ENCODE measurements around the gene KRT37.
"Not testable (repeated sequence)": the region's sequence is repeated elsewhere in the genome, so short reads cannot be mapped to it uniquely, and the experiment has no call there.

Gene KRT37

GRCh38 chr17:41382394-41382793, 42.0 kb downstream of the KRT37 start:
- H3K4me3 Mint-ChIP-seq = no peak overlapping the region
- no peak overlapping the region for H3K27ac Mint-ChIP-seq
- H3K9me3 Mint-ChIP-seq (ENCODE audit: low read depth) = peaks cover 5% of the 10 kb centered on the region
- H3K27me3 Mint-ChIP-seq = no peaks in the 10 kb centered on the region
- peaks cover 5% of the 10 kb centered on the region for H3K36me3 Mint-ChIP-seq
- H3K4me1 Mint-ChIP-seq (ENCODE audit: low read depth) = peaks cover 15% of the 10 kb centered on the region

- not testable (repeated sequence) for H3K4me3 Mint-ChIP-seq; H3K27me3 Mint-ChIP-seq; H3K36me3 Mint-ChIP-seq; H3K9me3 Mint-ChIP-seq (ENCODE audit: low read depth); H3K27ac Mint-ChIP-seq
- H3K4me1 Mint-ChIP-seq (ENCODE audit: low read depth) = peaks cover 20% of the 10 kb centered on the region
Observed at GRCh38 chr17:41381943-41382342, 42.4 kb downstream of the KRT37 start, which contains the start of gene KRT34. Gene KRT34 (minus strand): TSS chr17:41382306. CDS start chr17:41382246, 60 bp downstream.

- not testable (repeated sequence) for H3K27ac Mint-ChIP-seq; H3K4me3 Mint-ChIP-seq; H3K27me3 Mint-ChIP-seq; H3K36me3 Mint-ChIP-seq; H3K9me3 Mint-ChIP-seq (ENCODE audit: low read depth)
- H3K4me1 Mint-ChIP-seq (ENCODE audit: low read depth) = peaks cover 22% of the 10 kb centered on the region
Observed at GRCh38 chr17:41380091-41380490, 44.3 kb downstream of the KRT37 start.

GRCh38 chr17:41377546-41377945, 46.8 kb downstream of the KRT37 start:
- Mint-ChIP-seq H3K4me1 (ENCODE audit: low read depth) (peaks cover 22% of the 10 kb centered on the region), H3K4me3 (no peak overlapping the region), H3K27ac (no peak overlapping the region), H3K9me3 (ENCODE audit: low read depth) (peaks cover 10% of the 10 kb centered on the region), H3K27me3 (no peaks in the 10 kb centered on the region), H3K36me3 (peaks cover 6% of the 10 kb centered on the region)

Measured in activated naive CD8-positive, alpha-beta T cell (primary cell).